K562 (cell line): ENCODE results near the gene BCAS1.

Source experiments
- CBX3 ChIP-seq, 2 experiments: IDR thresholded peaks; 1 replicate in 1 of 2; 2 replicates in 1 of 2; pipeline ENCODE4 v1.6.1; 2012; ENCODE audit warnings: inconsistent platforms in 2 of 2, low read length in 2 of 2, borderline replicate concordance in 1 of 2, control low read depth in 1 of 2
- FOXJ3 ChIP-seq: sonication (generic); formaldehyde crosslinking; IDR thresholded peaks from 2 replicates; pipeline ENCODE4 v1.4.0; 2020; ENCODE audit warnings: mild to moderate bottlenecking, missing genetic modification reagents
- KHSRP ChIP-seq: fragments of 450-650 bp; IDR thresholded peaks from 2 replicates; pipeline ENCODE4 v1.6.1; 2017
- MXI1 ChIP-seq: IDR thresholded peaks from 2 replicates; pipeline ENCODE4 v1.6.1; 2011; ENCODE audit warnings: low read depth, mild to moderate bottlenecking, improper control_type of control experiment, low read length
- POLR2A ChIP-seq: fragments of 450-650 bp; conservative IDR thresholded peaks from 2 replicates; pipeline ENCODE4 v1.6.1; 2016
- SIN3A ChIP-seq, 2 experiments: fragments of 150-350 bp in 1 of 2; IDR thresholded peaks; 2 replicates each; pipeline ENCODE4 v1.6.1; 2011 to 2016; ENCODE audit warnings: borderline replicate concordance in 2 of 2, low read depth in 2 of 2, low read length in 2 of 2, mild to moderate bottlenecking in 2 of 2, moderate library complexity in 2 of 2; ENCODE audit not compliant: control insufficient read depth in 1 of 2
- SRSF9 ChIP-seq: fragments of 200-400 bp; formaldehyde crosslinking; IDR thresholded peaks from 2 replicates; pipeline ENCODE4 v1.6.1; 2017; ENCODE audit warnings: low read depth, low read length, borderline replicate concordance
- ZFP1 ChIP-seq: fragments of 450-650 bp; formaldehyde crosslinking; IDR thresholded peaks from 2 replicates; pipeline ENCODE4 v1.4.0; 2020; ENCODE audit warnings: mild to moderate bottlenecking, mixed read lengths
- ZNF354B ChIP-seq: fragments of 250-450 bp; sonication (Bioruptor Pico); IDR thresholded peaks from 2 replicates; pipeline ENCODE4 v1.4.0; 2020
- TF ChIP-seq, protein P1 (sequence below), 3 experiments: IDR thresholded peaks in 2 of 3; conservative IDR thresholded peaks in 1 of 3; 2 replicates each; pipeline ENCODE4 v1.5.1; 2011 to 2012; ENCODE audit warnings: low read length in 3 of 3, mild to moderate bottlenecking in 3 of 3, control low read depth in 2 of 3, improper control_type of control experiment in 1 of 3, inconsistent platforms in 1 of 3, low read depth in 1 of 3, mixed read lengths in 1 of 3, moderate library complexity in 1 of 3; ENCODE audit not compliant: insufficient read depth in 2 of 3
- TF ChIP-seq, protein P2 (sequence below): conservative IDR thresholded peaks from 2 replicates; pipeline ENCODE4 v1.6.1; 2011; ENCODE audit warnings: low read depth, mild to moderate bottlenecking, low read length; ENCODE audit not compliant: control insufficient read depth

DNA sequence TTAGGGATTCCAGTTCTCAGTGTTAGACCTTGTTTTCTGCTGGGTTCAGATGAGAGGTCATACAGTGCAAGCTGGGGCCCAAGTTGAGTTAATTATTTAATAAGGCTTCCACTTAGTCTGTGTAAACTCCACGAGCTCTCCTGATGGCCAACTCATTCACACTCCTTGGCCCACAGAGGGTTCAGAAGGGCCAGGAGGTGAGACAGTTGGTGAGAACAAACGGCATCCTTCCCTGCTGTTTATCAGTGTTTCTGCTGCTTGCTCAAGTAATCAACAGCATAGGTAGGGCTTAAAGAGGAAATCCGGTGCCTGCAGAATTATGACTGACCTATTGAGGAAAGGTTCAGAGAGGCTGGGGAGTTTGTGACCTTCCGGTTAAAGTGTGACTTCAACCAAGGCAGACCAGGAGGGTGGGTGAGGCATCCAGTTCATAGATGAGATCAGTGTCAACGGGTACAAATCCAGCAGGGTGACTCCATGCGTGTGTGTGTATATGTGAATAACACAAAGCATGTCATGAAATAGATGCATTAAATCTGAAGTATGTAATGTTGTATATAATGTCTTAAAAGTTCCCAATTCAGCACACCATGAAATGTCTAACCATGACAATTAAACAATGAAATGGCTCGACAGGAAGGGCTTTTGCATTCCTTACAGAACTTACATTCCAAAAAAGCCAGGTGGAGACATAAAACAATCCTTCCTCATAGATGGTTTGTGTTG is 37.4 kb upstream of the BCAS1 start:
- TF ChIP-seq KHSRP (no peak), POLR2A (no peak), SIN3A (IDR thresholded peaks at IDR 0.05; ENCODE audit: borderline replicate concordance in 2 of 2, control insufficient read depth in 1 of 2, low read depth in 2 of 2, low read length in 2 of 2) (no peak), FOXJ3 (CRISPR knock-in tag) (no peak), ZNF354B (CRISPR knock-in tag) (no peak), MXI1 (no peak), ZFP1 (CRISPR knock-in tag) (no peak), SRSF9 (no peak), CBX3 (IDR thresholded peaks at IDR 0.05; ENCODE audit: borderline replicate concordance in 1 of 2, low read length in 2 of 2) (no peak)
- TF ChIP-seq, protein P1, sequence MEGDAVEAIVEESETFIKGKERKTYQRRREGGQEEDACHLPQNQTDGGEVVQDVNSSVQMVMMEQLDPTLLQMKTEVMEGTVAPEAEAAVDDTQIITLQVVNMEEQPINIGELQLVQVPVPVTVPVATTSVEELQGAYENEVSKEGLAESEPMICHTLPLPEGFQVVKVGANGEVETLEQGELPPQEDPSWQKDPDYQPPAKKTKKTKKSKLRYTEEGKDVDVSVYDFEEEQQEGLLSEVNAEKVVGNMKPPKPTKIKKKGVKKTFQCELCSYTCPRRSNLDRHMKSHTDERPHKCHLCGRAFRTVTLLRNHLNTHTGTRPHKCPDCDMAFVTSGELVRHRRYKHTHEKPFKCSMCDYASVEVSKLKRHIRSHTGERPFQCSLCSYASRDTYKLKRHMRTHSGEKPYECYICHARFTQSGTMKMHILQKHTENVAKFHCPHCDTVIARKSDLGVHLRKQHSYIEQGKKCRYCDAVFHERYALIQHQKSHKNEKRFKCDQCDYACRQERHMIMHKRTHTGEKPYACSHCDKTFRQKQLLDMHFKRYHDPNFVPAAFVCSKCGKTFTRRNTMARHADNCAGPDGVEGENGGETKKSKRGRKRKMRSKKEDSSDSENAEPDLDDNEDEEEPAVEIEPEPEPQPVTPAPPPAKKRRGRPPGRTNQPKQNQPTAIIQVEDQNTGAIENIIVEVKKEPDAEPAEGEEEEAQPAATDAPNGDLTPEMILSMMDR (IDR thresholded peaks at IDR 0.05 in 2 of 3, conservative IDR thresholded peaks at IDR 0.05 in 1 of 3; ENCODE audit: insufficient read depth in 2 of 3, low read depth in 1 of 3, low read length in 3 of 3) = no peak
- TF ChIP-seq, protein P2, sequence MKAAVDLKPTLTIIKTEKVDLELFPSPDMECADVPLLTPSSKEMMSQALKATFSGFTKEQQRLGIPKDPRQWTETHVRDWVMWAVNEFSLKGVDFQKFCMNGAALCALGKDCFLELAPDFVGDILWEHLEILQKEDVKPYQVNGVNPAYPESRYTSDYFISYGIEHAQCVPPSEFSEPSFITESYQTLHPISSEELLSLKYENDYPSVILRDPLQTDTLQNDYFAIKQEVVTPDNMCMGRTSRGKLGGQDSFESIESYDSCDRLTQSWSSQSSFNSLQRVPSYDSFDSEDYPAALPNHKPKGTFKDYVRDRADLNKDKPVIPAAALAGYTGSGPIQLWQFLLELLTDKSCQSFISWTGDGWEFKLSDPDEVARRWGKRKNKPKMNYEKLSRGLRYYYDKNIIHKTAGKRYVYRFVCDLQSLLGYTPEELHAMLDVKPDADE = no peak
